GM23338 (cell line): ENCODE measurements around the gene CACNG1.

Experiments
- CREB1 ChIP-seq: fragments of 250-450 bp; sonication (Bioruptor Pico); IDR thresholded peaks from 2 replicates; pipeline ENCODE4 v1.5.0; 2020; ENCODE audit warnings: low read depth, mild to moderate bottlenecking, moderate library complexity
- EZH2 ChIP-seq: fragments of 200-600 bp; sonication (generic); IDR thresholded peaks from one replicate; pipeline ENCODE4 v1.8.0; 2017; ENCODE audit warnings: antibody characterized with exemption, mild to moderate bottlenecking, low read depth; ENCODE audit not compliant: unreplicated experiment
- EZH2phosphoT487 ChIP-seq: fragments of 200-600 bp; sonication (generic); IDR thresholded peaks from one replicate; pipeline ENCODE4 v1.8.1; 2018; ENCODE audit warnings: antibody characterized with exemption; ENCODE audit not compliant: unreplicated experiment
- POLR2AphosphoS5 ChIP-seq: IDR thresholded peaks from 2 replicates; pipeline ENCODE4 v1.6.1; 2016; ENCODE audit warnings: antibody characterized with exemption, low read depth
- STAT1 ChIP-seq: IDR thresholded peaks from one replicate; pipeline ENCODE4 v1.6.1; 2016; ENCODE audit warnings: antibody characterized with exemption; ENCODE audit not compliant: unreplicated experiment
- ZNF331 ChIP-seq: fragments of 250-450 bp; sonication (Bioruptor Pico); IDR thresholded peaks from 2 replicates; pipeline ENCODE4 v1.5.0; 2020; ENCODE audit warnings: low read depth, mild to moderate bottlenecking, moderate library complexity
- TF ChIP-seq, protein P1 (sequence below), 2 experiments: fragments of 200-600 bp in 1 of 2; sonication (generic) in 1 of 2; conservative IDR thresholded peaks; 2 replicates each; pipeline versions ENCODE4 v1.5.1 to v1.6.1; 2016 to 2017; ENCODE audit warnings: antibody characterized with exemption in 2 of 2, low read depth in 2 of 2, mild to moderate bottlenecking in 2 of 2, moderate library complexity in 1 of 2
- TF ChIP-seq, protein P2 (sequence below): IDR thresholded peaks from one replicate; pipeline ENCODE4 v1.6.1; 2018; ENCODE audit warnings: antibody characterized with exemption; ENCODE audit not compliant: unreplicated experiment

DNA sequence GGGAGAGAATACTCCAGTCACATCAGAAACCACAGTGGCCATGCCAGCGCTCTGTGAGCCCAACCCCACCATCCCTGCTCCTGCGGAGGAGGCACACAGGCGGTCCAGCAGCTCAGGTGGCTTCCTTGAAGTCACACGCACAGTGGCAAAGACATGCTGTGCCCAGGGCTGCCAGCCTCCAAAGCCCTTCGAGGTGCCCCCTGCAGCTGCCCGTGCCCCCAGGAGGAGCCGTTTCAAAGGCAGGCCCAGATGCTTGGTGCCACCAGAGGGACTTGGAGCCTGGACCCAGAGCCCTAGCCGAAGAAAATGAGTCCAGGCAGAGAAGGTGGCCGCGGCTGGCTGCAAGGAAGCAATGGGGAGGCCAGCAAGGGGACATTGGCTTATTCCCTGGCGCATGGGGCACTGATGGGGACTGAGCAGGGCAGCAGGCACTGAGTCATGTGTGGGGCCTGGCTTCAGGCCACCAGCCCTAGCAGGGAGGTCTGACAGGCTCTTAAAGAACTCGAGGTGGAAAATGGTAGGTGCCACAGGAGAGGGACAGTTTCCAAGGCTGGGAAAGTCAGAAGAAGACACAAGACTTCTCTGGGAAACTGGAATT, 17.2 kb upstream of the CACNG1 start:
- TF ChIP-seq POLR2AphosphoS5: no peak
- TF ChIP-seq, protein P1, sequence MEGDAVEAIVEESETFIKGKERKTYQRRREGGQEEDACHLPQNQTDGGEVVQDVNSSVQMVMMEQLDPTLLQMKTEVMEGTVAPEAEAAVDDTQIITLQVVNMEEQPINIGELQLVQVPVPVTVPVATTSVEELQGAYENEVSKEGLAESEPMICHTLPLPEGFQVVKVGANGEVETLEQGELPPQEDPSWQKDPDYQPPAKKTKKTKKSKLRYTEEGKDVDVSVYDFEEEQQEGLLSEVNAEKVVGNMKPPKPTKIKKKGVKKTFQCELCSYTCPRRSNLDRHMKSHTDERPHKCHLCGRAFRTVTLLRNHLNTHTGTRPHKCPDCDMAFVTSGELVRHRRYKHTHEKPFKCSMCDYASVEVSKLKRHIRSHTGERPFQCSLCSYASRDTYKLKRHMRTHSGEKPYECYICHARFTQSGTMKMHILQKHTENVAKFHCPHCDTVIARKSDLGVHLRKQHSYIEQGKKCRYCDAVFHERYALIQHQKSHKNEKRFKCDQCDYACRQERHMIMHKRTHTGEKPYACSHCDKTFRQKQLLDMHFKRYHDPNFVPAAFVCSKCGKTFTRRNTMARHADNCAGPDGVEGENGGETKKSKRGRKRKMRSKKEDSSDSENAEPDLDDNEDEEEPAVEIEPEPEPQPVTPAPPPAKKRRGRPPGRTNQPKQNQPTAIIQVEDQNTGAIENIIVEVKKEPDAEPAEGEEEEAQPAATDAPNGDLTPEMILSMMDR (conservative IDR thresholded peaks at IDR 0.05; ENCODE audit: low read depth in 2 of 2): no peak
- no peak for TF ChIP-seq EZH2
- no peak for TF ChIP-seq STAT1
- no peak for TF ChIP-seq ZNF331
- TF ChIP-seq EZH2phosphoT487: no peak
- TF ChIP-seq CREB1 (CRISPR knock-in tag): no peak
- TF ChIP-seq, protein P2, sequence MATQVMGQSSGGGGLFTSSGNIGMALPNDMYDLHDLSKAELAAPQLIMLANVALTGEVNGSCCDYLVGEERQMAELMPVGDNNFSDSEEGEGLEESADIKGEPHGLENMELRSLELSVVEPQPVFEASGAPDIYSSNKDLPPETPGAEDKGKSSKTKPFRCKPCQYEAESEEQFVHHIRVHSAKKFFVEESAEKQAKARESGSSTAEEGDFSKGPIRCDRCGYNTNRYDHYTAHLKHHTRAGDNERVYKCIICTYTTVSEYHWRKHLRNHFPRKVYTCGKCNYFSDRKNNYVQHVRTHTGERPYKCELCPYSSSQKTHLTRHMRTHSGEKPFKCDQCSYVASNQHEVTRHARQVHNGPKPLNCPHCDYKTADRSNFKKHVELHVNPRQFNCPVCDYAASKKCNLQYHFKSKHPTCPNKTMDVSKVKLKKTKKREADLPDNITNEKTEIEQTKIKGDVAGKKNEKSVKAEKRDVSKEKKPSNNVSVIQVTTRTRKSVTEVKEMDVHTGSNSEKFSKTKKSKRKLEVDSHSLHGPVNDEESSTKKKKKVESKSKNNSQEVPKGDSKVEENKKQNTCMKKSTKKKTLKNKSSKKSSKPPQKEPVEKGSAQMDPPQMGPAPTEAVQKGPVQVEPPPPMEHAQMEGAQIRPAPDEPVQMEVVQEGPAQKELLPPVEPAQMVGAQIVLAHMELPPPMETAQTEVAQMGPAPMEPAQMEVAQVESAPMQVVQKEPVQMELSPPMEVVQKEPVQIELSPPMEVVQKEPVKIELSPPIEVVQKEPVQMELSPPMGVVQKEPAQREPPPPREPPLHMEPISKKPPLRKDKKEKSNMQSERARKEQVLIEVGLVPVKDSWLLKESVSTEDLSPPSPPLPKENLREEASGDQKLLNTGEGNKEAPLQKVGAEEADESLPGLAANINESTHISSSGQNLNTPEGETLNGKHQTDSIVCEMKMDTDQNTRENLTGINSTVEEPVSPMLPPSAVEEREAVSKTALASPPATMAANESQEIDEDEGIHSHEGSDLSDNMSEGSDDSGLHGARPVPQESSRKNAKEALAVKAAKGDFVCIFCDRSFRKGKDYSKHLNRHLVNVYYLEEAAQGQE: no peak
